HG03159 (cell line): Measurements from ENCODE around the gene APEH.
"Not testable (repeated sequence)": the region's sequence is repeated elsewhere in the genome, so short reads cannot be mapped to it uniquely, and the experiment has no call there.

Experiments
- ATAC-seq: cut with Tn5 transposase; IDR thresholded peaks from one replicate; pipeline ENCODE4 v1.9.1; 2021; ENCODE audit warnings: mild to moderate bottlenecking, moderate library complexity; ENCODE audit not compliant: unreplicated experiment

APEH gene

GRCh38 chr3:49667701-49668413 is 6.3 kb upstream of the APEH start:
- ATAC-seq, result no peak

GRCh38 chr3:49668414-49668797 is 5.7 kb upstream of the APEH start:
- ATAC-seq, result no peak

- ATAC-seq, result no peak
Measured at GRCh38 chr3:49668861-49669260, 5.3 kb upstream of the APEH start.

- ATAC-seq, result no peak
Measured at GRCh38 chr3:49669352-49669751, 4.8 kb upstream of the APEH start.

GRCh38 chr3:49670940-49671290 is 3.2 kb upstream of the APEH start:
- ATAC-seq, result no peak

GRCh38 chr3:49671291-49672288 is 2.6 kb upstream of the APEH start:
- no peak for ATAC-seq

GRCh38 chr3:49673121-49673714 is 933 bp upstream of the APEH start:
- ATAC-seq, result no peak

GRCh38 chr3:49674497-49674983 is 389 bp downstream of the APEH start:
- peak; percentile 21 for ATAC-seq

GRCh38 chr3:49675912-49676311 is 1.8 kb downstream of the APEH start:
- no peak for ATAC-seq

- no peak for ATAC-seq
Measured at GRCh38 chr3:49680493-49681231, 6.5 kb downstream of the APEH start.

GRCh38 chr3:49681232-49681522 is 7.0 kb downstream of the APEH start:
- ATAC-seq, result no peak

- no peak for ATAC-seq
Measured at GRCh38 chr3:49681543-49681942, 7.4 kb downstream of the APEH start.

GRCh38 chr3:49683162-49683561 is 9.0 kb downstream of the APEH start:
- no peak for ATAC-seq

GRCh38 chr3:49684453-49684852 is 10.3 kb downstream of the APEH start:
- ATAC-seq, result not testable (repeated sequence)

- ATAC-seq, result not testable (repeated sequence)
Measured at GRCh38 chr3:49685103-49685502, 11.0 kb downstream of the APEH start.

- ATAC-seq, result not testable (repeated sequence)
Measured at GRCh38 chr3:49685846-49686245, 11.7 kb downstream of the APEH start.

- not testable (repeated sequence) for ATAC-seq
Measured at GRCh38 chr3:49686346-49686745, 12.2 kb downstream of the APEH start.

- ATAC-seq, result not testable (repeated sequence)
Measured at GRCh38 chr3:49686769-49687423, 12.7 kb downstream of the APEH start.

GRCh38 chr3:49687424-49687795 is 13.3 kb downstream of the APEH start:
- not testable (repeated sequence) for ATAC-seq

- peak; percentile 4 for ATAC-seq
Measured at GRCh38 chr3:49688338-49689045, 14.3 kb downstream of the APEH start.
